ENCODE data around the gene MOSPD3.

DNA sequence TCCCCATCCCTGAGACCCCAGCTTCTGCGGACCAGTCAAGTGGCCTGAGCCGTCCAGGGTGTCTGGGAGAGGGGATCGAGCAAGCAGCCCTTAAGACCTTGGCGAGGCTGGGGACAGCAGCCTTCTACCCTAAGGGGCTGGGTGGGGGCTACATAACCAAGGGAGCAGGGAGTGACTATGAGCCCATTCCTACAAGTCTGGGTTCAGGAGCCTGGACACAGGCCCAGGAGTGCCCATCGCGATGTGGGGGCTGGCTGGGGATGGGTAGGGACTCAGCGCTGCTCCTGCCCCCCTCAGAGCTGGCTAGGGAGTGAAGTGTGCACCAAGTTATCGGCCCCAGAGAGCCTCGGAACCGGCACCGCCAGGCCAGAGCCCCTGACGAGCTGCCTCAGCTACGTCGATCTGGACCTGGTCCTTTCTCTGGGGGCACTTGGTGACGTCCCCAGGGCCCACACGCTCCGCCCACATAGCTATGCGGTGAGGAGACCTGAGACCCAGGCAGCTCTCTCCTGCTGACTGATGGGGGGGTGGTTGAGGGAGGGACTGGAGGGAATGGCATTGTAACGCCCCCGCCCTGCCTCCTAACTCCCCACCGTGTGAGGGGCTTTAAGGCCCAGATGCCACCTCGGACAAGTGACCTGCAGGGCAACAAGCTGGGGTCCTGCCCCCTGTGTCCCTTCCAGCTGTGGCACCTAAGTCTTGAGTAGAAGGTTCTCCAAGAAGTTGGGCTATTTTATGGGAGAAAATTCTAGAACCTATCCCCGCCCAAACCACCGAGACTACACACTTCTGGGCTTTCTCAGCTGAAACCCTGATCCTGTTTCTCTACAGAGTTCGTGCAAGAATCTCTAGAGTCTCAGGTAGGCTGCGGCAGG is 41.1 kb upstream of the MOSPD3 start:
- TF ChIP-seq, protein P1, sequence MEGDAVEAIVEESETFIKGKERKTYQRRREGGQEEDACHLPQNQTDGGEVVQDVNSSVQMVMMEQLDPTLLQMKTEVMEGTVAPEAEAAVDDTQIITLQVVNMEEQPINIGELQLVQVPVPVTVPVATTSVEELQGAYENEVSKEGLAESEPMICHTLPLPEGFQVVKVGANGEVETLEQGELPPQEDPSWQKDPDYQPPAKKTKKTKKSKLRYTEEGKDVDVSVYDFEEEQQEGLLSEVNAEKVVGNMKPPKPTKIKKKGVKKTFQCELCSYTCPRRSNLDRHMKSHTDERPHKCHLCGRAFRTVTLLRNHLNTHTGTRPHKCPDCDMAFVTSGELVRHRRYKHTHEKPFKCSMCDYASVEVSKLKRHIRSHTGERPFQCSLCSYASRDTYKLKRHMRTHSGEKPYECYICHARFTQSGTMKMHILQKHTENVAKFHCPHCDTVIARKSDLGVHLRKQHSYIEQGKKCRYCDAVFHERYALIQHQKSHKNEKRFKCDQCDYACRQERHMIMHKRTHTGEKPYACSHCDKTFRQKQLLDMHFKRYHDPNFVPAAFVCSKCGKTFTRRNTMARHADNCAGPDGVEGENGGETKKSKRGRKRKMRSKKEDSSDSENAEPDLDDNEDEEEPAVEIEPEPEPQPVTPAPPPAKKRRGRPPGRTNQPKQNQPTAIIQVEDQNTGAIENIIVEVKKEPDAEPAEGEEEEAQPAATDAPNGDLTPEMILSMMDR (IDR thresholded peaks at IDR 0.05), result no peak
- no peak for TF ChIP-seq POLR2AphosphoS5 (IDR thresholded peaks at IDR 0.05; ENCODE audit: low read depth, low read length)
